T47D (cell line): ENCODE data around the gene XIRP2.
"Not testable (repeated sequence)": the region's sequence is repeated elsewhere in the genome, so short reads cannot be mapped to it uniquely, and the experiment has no call there.

Experiments used
- DNase-seq, 2 experiments: peaks; one replicate each; pipeline versions ENCODE4 v3.0.0 to v3.0.0-alpha.2; 2011 to 2012; ENCODE audit warnings: low read depth in 1 of 2, low spot score in 1 of 2
- JUND ChIP-seq: IDR thresholded peaks from 2 replicates; pipeline ENCODE4 v1.6.1; 2012; ENCODE audit warnings: low read depth
- in situ Hi-C: cut with HindIII; loops from 2 replicates; pipeline ENCODE4 v1.10.0; 2016; ENCODE audit warnings: low sequenced_read_pairs, low pct_unique_long_range_greater_than_20kb

The XIRP2 gene

GRCh38 chr2:167013227-167013626 is 124.9 kb downstream of the XIRP2 start:
- no peak for TF ChIP-seq JUND
- in situ Hi-C loops = no loop called here
- no peak for DNase-seq

DNA sequence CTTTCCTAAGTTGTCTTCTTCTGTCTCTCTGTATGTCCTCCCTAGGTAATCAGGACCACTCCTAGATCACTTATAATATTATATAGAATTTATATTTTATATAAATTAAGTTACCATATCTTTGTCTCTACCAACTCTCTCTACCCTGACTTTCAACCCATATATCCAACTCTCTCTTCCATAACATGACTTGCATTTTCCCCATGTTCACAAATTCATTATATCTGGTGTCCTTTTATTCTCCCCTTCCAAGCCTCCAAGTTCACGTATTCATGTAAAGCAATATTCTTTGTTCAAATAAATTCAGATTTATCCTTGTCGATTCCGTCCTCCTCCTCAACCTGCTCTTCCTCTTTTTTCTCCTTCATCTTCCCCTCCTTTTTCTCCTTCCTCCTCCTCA is 127.5 kb downstream of the XIRP2 start:
- in situ Hi-C loops = no loop called here
- no peak for TF ChIP-seq JUND
- no peak for DNase-seq

- TF ChIP-seq JUND = no peak
- in situ Hi-C loops = no loop called here
- no peak for DNase-seq
Measured at GRCh38 chr2:167017021-167017420, 128.7 kb downstream of the XIRP2 start.

DNA sequence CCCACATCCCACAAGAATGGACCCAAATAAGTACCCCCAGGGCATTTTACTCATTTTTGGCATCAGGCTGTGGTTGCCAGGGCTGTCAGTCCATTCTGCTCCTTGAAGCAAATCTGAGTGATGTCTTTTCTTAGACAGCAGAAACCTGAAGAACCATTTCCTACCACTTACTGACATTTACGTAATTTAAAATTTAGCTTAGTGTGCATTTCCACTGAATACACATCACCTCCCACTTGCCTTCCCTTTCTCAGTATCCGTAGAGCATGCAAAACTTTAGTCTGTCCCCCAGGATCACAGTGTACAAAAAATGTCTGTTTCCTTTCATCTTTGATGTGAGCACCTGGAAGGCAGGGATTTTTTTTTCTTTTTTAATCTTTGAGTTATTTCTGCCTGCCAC is 130.3 kb downstream of the XIRP2 start:
- no peak for DNase-seq
- TF ChIP-seq JUND = no peak
- in situ Hi-C loops = no loop called here

DNA sequence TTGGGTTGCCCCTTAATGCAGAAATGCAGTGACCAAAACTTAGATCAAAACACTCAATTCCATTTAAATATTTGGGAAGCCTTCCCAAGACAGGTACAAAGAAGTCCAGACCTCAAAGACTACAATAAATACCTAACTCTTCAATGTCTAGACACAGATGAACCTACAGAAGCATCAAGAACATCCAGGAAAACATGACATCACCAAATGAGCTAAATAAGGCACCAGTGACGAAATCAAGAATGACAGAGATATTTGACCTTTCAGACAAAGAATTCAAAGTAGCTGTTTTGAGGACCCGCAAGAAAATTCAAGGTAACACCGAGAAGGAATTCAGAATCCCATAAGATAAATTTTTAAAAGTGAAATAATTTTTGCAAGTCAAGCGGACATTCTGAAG is 140.2 kb downstream of the XIRP2 start:
- TF ChIP-seq JUND = no peak
- no peak for DNase-seq
- in situ Hi-C loops = no loop called here

DNA sequence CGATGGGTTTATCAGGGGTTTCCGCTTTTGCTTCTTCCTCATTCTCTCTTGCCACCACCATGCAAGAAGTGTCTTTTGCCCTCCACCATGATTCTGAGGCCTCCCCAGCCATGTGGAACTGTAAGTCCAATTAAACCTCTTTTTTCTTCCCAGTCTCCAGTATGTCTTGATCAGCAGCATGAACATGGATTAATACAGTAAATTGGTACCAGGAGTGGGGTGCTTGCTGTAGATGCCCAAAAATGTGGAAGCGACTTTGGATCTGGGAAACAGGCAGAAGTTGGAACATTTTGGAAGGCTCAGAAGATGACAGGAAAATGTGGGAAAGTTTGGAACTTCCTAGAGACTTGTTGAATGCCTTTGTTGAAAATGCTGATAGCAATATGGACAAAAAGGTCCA is 146.7 kb downstream of the XIRP2 start:
- in situ Hi-C loops, DNase-seq: not testable (repeated sequence)

- TF ChIP-seq JUND = no peak
- no peak for DNase-seq
- in situ Hi-C loops = no loop called here
Measured at GRCh38 chr2:167048829-167049228, 160.5 kb downstream of the XIRP2 start.

GRCh38 chr2:167049659-167050058 is 161.4 kb downstream of the XIRP2 start:
- no peak for TF ChIP-seq JUND
- no peak for DNase-seq
- in situ Hi-C loops = no loop called here

DNA sequence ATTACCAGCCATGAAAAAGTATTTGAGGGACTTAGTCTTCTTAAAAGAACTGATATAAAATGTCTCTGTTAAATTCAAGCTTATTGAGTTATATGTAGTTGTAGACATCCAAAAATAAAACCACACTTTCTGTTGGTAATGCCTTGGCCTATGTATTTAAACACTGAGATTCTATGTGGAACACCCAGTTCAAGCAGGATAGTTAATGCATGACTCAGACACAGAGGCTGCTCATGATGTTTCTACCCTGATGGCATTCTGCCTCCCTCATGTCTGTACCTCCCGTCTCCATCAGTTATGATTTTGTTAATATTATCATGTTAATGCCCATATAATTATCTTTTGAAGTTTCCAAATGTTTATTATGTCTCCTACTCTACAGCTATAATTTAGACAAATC is 164.5 kb downstream of the XIRP2 start:
- no peak for DNase-seq
- no peak for TF ChIP-seq JUND
- in situ Hi-C loops = no loop called here

DNA sequence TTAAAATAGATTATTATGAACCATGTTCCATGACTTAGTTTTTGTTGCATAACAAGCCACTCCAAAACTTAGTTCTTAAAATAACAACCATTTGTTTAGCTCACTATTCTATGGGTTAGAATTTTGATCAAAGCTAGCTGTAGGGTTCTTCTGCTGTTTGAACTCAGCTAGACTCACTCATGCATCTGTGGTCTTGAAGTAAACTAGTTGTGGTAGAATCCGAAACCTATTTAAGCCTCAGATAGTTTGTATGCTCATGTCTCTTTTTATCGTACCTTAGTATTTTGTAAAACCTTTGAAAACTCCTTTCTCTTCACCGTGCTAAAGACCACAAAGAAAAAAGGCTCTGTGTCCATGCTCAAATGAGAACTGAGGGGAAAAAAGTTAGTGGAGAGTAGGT is 166.6 kb downstream of the XIRP2 start:
- in situ Hi-C loops = no loop called here
- TF ChIP-seq JUND = no peak
- DNase-seq = no peak

- in situ Hi-C loops = no loop called here
- no peak for DNase-seq
- TF ChIP-seq JUND = no peak
Measured at GRCh38 chr2:167057446-167057845, 169.2 kb downstream of the XIRP2 start.

DNA sequence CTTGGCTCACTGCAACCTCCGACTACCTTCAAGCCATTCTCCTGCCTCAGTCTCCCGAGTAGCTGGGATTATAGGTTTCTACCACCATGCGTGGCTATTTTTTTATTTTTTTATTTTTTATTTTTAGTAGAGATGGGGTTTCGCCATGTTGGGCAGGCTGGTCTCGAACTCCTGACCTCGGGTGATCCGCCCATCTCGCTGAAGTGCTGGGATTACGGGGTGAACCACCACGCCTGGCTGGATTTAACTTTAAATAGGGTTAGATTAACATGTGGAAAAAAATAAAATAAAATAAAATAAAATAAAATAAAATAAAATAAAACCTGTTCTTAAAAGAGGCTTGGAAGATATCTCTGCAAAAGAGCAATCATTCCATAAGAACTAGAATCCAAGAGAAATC is 170.9 kb downstream of the XIRP2 start:
- DNase-seq = no peak
- in situ Hi-C loops = no loop called here
- TF ChIP-seq JUND = no peak

GRCh38 chr2:167069855-167070254 is 181.6 kb downstream of the XIRP2 start:
- no peak for TF ChIP-seq JUND
- in situ Hi-C loops = no loop called here
- DNase-seq = no peak

DNA sequence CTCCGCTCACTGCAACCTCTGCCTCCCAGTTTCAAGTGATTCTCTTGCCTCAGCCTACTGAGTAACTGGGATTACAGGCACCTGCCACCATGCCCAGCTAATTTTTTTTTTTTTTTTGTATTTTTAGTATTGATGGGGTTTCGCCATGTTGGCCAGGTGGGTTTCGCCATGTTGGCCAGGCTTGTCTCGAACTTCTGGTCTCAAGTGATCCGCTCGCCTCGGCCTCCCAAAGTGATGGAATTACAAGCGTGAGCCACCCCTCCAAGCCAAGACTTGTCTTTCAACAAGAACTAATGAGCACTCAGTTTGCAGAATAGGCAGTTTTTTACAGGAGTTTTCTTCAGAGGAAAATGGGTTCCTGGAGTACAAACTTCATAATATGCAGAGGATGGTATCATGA is 187.4 kb downstream of the XIRP2 start:
- in situ Hi-C loops, DNase-seq: not testable (repeated sequence)

DNA sequence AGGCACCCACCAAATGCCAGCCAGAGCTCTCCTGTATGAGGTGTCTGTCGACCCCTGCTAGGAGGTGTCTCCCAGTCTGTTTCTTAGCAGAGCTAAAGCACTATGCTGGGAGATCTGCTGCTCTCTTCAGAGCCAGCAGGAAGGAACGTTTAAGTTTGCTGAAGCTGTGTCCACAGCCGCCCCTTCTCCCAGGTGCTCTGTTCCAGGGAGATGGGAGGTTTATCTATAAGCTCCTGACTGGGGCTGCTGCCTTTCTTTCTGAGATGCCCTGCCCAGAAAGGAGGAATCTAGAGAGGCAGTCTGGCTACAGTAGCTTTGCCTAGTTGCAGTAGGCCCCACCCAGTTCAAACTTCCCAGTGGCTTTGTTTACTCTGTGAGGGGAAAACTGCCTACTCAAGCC is 210.7 kb downstream of the XIRP2 start:
- DNase-seq, in situ Hi-C loops: not testable (repeated sequence)
